22Rv1 (cell line): ENCODE data around the gene CDK1.

ENCODE experiments used
- H3K27ac ChIP-seq: fragments of 450-650 bp; 2 replicates; pipeline ENCODE4 v1.5.1; 2017
- CTCF ChIP-seq: fragments of 450-650 bp; IDR thresholded peaks from 2 replicates; pipeline ENCODE4 v1.5.1; 2017; ENCODE audit warnings: mild to moderate bottlenecking
- ZFX ChIP-seq: fragments of 450-650 bp; IDR thresholded peaks from 2 replicates; pipeline ENCODE4 v1.6.1; 2017; ENCODE audit warnings: antibody characterized with exemption, borderline replicate concordance

Gene CDK1

GRCh38 chr10:60794953-60795352 is 16.7 kb downstream of the CDK1 start:
- no peak overlapping the region for H3K27ac ChIP-seq
- no peak for TF ChIP-seq CTCF
- TF ChIP-seq ZFX, result no peak

- no peak for TF ChIP-seq ZFX
- no peak for TF ChIP-seq CTCF
- H3K27ac ChIP-seq, result no peak overlapping the region
Observed at GRCh38 chr10:60795465-60796202, 17.4 kb downstream of the CDK1 start.

- TF ChIP-seq CTCF, result no peak
- TF ChIP-seq ZFX, result no peak
- no peak overlapping the region for H3K27ac ChIP-seq
Observed at GRCh38 chr10:60796481-60796880, 18.2 kb downstream of the CDK1 start.

- H3K27ac ChIP-seq, result no peak overlapping the region
- TF ChIP-seq CTCF, result no peak
- no peak for TF ChIP-seq ZFX
Observed at GRCh38 chr10:60797200-60797599, 18.9 kb downstream of the CDK1 start.

- no peak overlapping the region for H3K27ac ChIP-seq
- TF ChIP-seq CTCF (no peak), ZFX (no peak)
Observed at GRCh38 chr10:60798031-60798430, 19.8 kb downstream of the CDK1 start.

GRCh38 chr10:60798870-60799269 is 20.6 kb downstream of the CDK1 start:
- no peak for TF ChIP-seq CTCF
- no peak overlapping the region for H3K27ac ChIP-seq

GRCh38 chr10:60799971-60800650 is 21.8 kb downstream of the CDK1 start:
- no peak for TF ChIP-seq ZFX
- TF ChIP-seq CTCF, result no peak

More at GRCh38 chr10:60799971-60800650, 21.8 kb downstream of the CDK1 start:
- H3K27ac ChIP-seq, result no peak overlapping the region
